ENCODE results near the gene CD151.

CD151 gene

GRCh38 chr11:876545-876944, 43.8 kb downstream of the CD151 start:
- Mint-ChIP-seq H3K4me1 (ENCODE audit: low read depth) (no peaks in the 10 kb centered on the region), H3K4me3 (no peak overlapping the region), H3K27me3 (ENCODE audit: low read depth) (no peaks in the 10 kb centered on the region), H3K27ac (no peak overlapping the region), H3K9me3 (no peaks in the 10 kb centered on the region), H3K36me3 (ENCODE audit: low read depth) (peaks cover 3% of the 10 kb centered on the region)
- DNase-seq (ENCODE audit: low spot score): no peak

GRCh38 chr11:877565-877964, 44.8 kb downstream of the CD151 start:
- Mint-ChIP-seq H3K27ac (no peak overlapping the region), H3K9me3 (no peaks in the 10 kb centered on the region), H3K27me3 (ENCODE audit: low read depth) (no peaks in the 10 kb centered on the region), H3K4me3 (no peak overlapping the region), H3K4me1 (ENCODE audit: low read depth) (no peaks in the 10 kb centered on the region), H3K36me3 (ENCODE audit: low read depth) (peaks cover 7% of the 10 kb centered on the region)
- DNase-seq (ENCODE audit: low spot score): peak; percentile 12

GRCh38 chr11:880447-880846, 47.7 kb downstream of the CD151 start:
- H3K36me3 Mint-ChIP-seq (ENCODE audit: low read depth): peaks cover 8% of the 10 kb centered on the region
- H3K4me3 Mint-ChIP-seq: no peak overlapping the region

DNA sequence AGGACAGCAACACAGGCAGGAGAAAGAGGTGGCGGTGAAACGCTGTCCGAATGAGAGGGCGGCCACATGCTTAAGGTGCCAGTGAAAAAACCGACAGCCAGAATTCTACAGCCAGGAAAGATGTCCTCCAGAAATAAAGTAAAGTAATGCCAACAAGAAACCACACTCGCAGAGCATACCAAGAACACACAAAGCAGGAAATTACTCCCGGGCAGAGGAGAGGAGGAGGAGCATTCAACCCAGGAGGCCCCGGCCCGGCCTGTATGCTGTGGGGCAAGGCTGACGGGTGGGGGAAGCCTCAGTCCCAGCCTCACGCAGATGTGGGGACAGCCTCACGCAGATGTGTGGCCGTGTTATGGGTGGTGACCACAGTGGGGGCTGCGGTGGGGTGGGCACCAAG, 49.8 kb downstream of the CD151 start:
- no peaks in the 10 kb centered on the region for H3K9me3 Mint-ChIP-seq

More at GRCh38 chr11:880447-880846, 47.7 kb downstream of the CD151 start:
- Mint-ChIP-seq H3K27me3 (ENCODE audit: low read depth) (no peaks in the 10 kb centered on the region), H3K27ac (no peak overlapping the region), H3K4me1 (ENCODE audit: low read depth) (no peaks in the 10 kb centered on the region), H3K9me3 (no peaks in the 10 kb centered on the region)
- no peak for DNase-seq (ENCODE audit: low spot score)

DNA sequence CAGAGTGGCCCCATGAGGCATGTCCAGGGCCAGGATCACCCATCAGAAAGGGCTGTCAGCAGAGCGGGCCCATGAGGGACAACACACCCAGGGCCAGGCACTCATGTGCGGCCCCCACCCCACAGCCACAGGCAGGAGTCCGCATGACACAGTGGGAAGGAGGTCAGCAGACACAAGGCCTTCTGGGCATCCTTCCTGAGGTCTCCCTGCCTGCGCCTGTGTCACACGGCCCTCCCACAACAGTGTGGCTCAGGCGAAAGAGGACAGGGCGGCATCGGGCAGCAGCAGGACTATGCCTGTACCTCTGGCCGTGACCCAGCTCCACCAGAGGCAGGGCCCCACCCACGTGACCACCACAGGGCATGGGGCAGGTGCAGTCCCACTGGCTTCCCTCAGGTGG, 50.8 kb downstream of the CD151 start:
- no peaks in the 10 kb centered on the region for H3K9me3 Mint-ChIP-seq
- no peak for DNase-seq (ENCODE audit: low spot score)
- no peaks in the 10 kb centered on the region for H3K4me1 Mint-ChIP-seq (ENCODE audit: low read depth)
- H3K27ac Mint-ChIP-seq: no peak overlapping the region
- H3K27me3 Mint-ChIP-seq (ENCODE audit: low read depth): no peaks in the 10 kb centered on the region
- H3K36me3 Mint-ChIP-seq (ENCODE audit: low read depth): peaks cover 11% of the 10 kb centered on the region
- no peak overlapping the region for H3K4me3 Mint-ChIP-seq

More for the DNA sequence above, 49.8 kb downstream of the CD151 start:
- H3K4me1 Mint-ChIP-seq (ENCODE audit: low read depth): no peaks in the 10 kb centered on the region
- DNase-seq (ENCODE audit: low spot score): no peak
- H3K4me3 Mint-ChIP-seq: no peak overlapping the region
- H3K27me3 Mint-ChIP-seq (ENCODE audit: low read depth): no peaks in the 10 kb centered on the region
- H3K27ac Mint-ChIP-seq: no peak overlapping the region
- H3K36me3 Mint-ChIP-seq (ENCODE audit: low read depth): peaks cover 11% of the 10 kb centered on the region

GRCh38 chr11:884578-885070, 51.9 kb downstream of the CD151 start:
- Mint-ChIP-seq H3K9me3 (no peaks in the 10 kb centered on the region), H3K4me1 (ENCODE audit: low read depth) (no peaks in the 10 kb centered on the region), H3K27me3 (ENCODE audit: low read depth) (no peaks in the 10 kb centered on the region), H3K27ac (no peak overlapping the region), H3K4me3 (no peak overlapping the region), H3K36me3 (ENCODE audit: low read depth) (peaks cover 8% of the 10 kb centered on the region)
- no peak for DNase-seq (ENCODE audit: low spot score)

DNA sequence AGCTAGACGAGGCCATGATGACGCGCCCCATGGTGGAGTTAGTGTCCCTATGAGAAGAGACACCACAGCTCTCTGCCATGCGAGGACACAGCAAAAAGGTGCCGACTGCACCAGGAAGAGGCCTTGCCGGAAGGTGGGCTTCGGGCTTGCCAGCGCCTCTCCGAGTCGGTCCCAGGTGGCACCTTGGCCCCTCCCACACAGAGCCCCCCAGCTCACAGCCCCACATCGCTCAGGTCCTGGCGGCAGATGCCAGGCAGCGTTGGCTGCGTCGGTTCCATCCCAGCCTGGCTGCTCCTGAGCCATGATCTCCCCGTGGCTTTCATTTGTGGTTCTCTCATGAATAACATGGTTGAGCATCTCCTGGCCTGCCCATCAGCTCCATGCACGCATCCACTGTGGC, 53.8 kb downstream of the CD151 start:
- no peak for DNase-seq (ENCODE audit: low spot score)
- no peaks in the 10 kb centered on the region for H3K4me1 Mint-ChIP-seq (ENCODE audit: low read depth)
- no peak overlapping the region for H3K27ac Mint-ChIP-seq
- H3K9me3 Mint-ChIP-seq: no peaks in the 10 kb centered on the region
- H3K27me3 Mint-ChIP-seq (ENCODE audit: low read depth): no peaks in the 10 kb centered on the region
- no peak overlapping the region for H3K4me3 Mint-ChIP-seq
- peaks cover 8% of the 10 kb centered on the region for H3K36me3 Mint-ChIP-seq (ENCODE audit: low read depth)

- no peak for DNase-seq (ENCODE audit: low spot score)
- Mint-ChIP-seq H3K9me3 (no peaks in the 10 kb centered on the region), H3K4me3 (no peak overlapping the region), H3K27ac (no peak overlapping the region), H3K27me3 (ENCODE audit: low read depth) (no peaks in the 10 kb centered on the region), H3K4me1 (ENCODE audit: low read depth) (no peaks in the 10 kb centered on the region), H3K36me3 (ENCODE audit: low read depth) (peaks cover 4% of the 10 kb centered on the region)
These were observed 54.8 kb downstream of the CD151 start for GRCh38 chr11:887589-887988.
